ENCODE results near the gene ADAT3. TPM values are rescaled to one million over a fixed set of nuclear protein-coding genes. Genes with fewer than 3 reads are reported as not detected.
A peak's percentile ranks its signal among the peaks of the same experiment; 100 is the strongest.

The ADAT3 gene
- total RNA-seq, 2 experiments from 2014 or later: 7.6 to 9.3 TPM

GRCh38 chr19:1902923-1903322 is 2.3 kb upstream of the ADAT3 start:
- POLR2A ChIA-PET: interaction anchor here (0.6 to 2.1 kb wide), 11 partner anchors 8 to 1388 kb away, joined by 3 to 15 read pairs (median 4); no protein-coding TSS in a partner anchor
- ATAC-seq (ENCODE audit: low read depth) (no peak), DNase-seq (no peak)
- Mint-ChIP-seq H3K4me1 (peaks cover 24% of the 10 kb centered on the region), H3K4me3 (peak overlapping the region; percentile 41), H3K27me3 (no peaks in the 10 kb centered on the region), H3K36me3 (no peaks in the 10 kb centered on the region), H3K9me3 (no peaks in the 10 kb centered on the region), H3K27ac (peak overlapping the region; percentile 25)

DNA sequence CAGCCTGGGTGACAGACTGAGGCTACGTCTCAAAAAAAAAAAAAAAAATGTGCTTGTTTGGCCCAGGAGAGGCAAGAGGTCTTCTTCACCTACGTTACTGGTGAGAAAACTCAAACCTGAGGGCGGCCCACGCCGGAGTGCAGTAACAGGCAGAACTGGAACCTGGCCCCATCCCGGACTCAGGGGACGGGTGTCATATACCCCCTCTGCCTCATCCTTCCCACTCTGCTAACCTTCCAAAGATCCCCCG is 414 bp upstream of the ADAT3 start:
- H3K36me3 Mint-ChIP-seq: no peaks in the 10 kb centered on the region
- peak; percentile 2 for ATAC-seq (ENCODE audit: low read depth)
- peak overlapping the region; percentile 83 for H3K4me3 Mint-ChIP-seq
- no peaks in the 10 kb centered on the region for H3K27me3 Mint-ChIP-seq
- peaks cover 36% of the 10 kb centered on the region for H3K4me1 Mint-ChIP-seq
- no peak for DNase-seq
- H3K27ac Mint-ChIP-seq: peak overlapping the region; percentile 85
- H3K9me3 Mint-ChIP-seq: no peaks in the 10 kb centered on the region
- POLR2A ChIA-PET: interaction anchor here (0.7 to 1.9 kb wide), 4 partner anchors 30 to 757 kb away, joined by 3 to 7 read pairs (median 4); no protein-coding TSS in a partner anchor

- Mint-ChIP-seq H3K9me3 (no peaks in the 10 kb centered on the region), H3K27ac (peak overlapping the region; percentile 82), H3K36me3 (peaks cover 2% of the 10 kb centered on the region), H3K27me3 (no peaks in the 10 kb centered on the region), H3K4me3 (peak overlapping the region; percentile 88), H3K4me1 (peaks cover 42% of the 10 kb centered on the region)
- ATAC-seq (ENCODE audit: low read depth): no peak
- POLR2A ChIA-PET: interaction anchor here (0.6 to 1.7 kb wide), 5 partner anchors 9 to 249 kb away, joined by 3 to 10 read pairs (median 4); no protein-coding TSS in a partner anchor
- no peak for DNase-seq
Observed at GRCh38 chr19:1905863-1906375, 720 bp downstream of the ADAT3 start.

DNA sequence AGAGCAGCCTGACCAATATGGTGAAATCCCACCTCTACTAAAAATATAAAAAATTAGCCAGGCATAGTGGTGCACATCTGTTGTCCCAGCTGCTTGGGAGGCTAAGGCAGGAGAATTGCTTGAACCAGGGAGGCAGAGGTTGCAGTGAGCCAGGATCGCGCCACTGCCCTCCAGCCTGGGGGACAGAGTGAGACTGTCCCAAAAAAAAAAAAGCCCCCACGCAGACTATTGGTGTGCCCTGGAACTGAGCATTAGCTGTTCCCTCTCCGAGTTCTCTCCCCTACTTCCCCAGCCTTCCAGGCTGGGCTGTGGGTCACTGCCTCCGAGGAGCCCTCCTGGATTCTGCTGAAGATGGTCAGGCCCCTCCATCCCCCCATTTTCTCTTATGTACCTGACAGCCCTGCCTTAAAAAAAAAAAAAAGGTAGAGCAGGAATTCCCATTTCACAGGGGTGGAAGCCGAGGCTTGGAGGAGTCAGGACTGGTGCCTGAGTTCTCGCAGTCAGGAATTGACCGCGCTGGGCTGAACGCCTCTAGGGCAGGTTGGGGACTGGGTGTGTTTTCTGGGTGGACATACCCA is 1.9 kb downstream of the ADAT3 start:
- H3K27me3 Mint-ChIP-seq: no peaks in the 10 kb centered on the region
- POLR2A ChIA-PET: no interaction called here
- peaks cover 42% of the 10 kb centered on the region for H3K4me1 Mint-ChIP-seq
- H3K27ac Mint-ChIP-seq: no peak overlapping the region
- no peak for ATAC-seq (ENCODE audit: low read depth)
- no peak overlapping the region for H3K4me3 Mint-ChIP-seq
- H3K36me3 Mint-ChIP-seq: peaks cover 2% of the 10 kb centered on the region
- DNase-seq: no peak
- no peaks in the 10 kb centered on the region for H3K9me3 Mint-ChIP-seq

GRCh38 chr19:1907563-1908363 is 2.6 kb downstream of the ADAT3 start:
- DNase-seq (no peak), ATAC-seq (ENCODE audit: low read depth) (no peak)
- H3K36me3 Mint-ChIP-seq: peaks cover 2% of the 10 kb centered on the region
- POLR2A ChIA-PET: no interaction called here
- peaks cover 40% of the 10 kb centered on the region for H3K4me1 Mint-ChIP-seq
- no peaks in the 10 kb centered on the region for H3K9me3 Mint-ChIP-seq
- H3K27ac Mint-ChIP-seq: no peak overlapping the region
- no peaks in the 10 kb centered on the region for H3K27me3 Mint-ChIP-seq
- H3K4me3 Mint-ChIP-seq: no peak overlapping the region

DNA sequence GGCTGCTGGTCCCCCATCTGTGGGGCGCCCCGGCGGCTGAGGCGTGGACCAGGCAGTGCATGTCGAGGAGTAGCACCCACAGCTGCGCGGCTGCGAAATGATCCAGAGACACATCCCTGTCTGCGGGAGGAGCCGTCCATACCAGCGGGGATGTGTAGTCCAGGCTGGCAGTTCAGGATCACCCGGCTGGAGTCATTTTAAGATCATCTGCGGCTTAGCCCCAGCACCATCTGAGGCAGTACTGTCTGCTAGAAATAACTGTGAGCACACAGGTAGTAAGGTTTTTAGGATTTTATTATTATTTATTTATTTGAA is 3.1 kb downstream of the ADAT3 start:
- peaks cover 36% of the 10 kb centered on the region for H3K4me1 Mint-ChIP-seq
- no peak for ATAC-seq (ENCODE audit: low read depth)
- POLR2A ChIA-PET: interaction anchor here (0.9 kb wide), 1 partner anchor 20 kb away, joined by 3 read pairs; no protein-coding TSS in a partner anchor
- no peak overlapping the region for H3K27ac Mint-ChIP-seq
- H3K9me3 Mint-ChIP-seq: no peaks in the 10 kb centered on the region
- DNase-seq: no peak
- peaks cover 2% of the 10 kb centered on the region for H3K36me3 Mint-ChIP-seq
- H3K4me3 Mint-ChIP-seq: no peak overlapping the region
- H3K27me3 Mint-ChIP-seq: no peaks in the 10 kb centered on the region

DNA sequence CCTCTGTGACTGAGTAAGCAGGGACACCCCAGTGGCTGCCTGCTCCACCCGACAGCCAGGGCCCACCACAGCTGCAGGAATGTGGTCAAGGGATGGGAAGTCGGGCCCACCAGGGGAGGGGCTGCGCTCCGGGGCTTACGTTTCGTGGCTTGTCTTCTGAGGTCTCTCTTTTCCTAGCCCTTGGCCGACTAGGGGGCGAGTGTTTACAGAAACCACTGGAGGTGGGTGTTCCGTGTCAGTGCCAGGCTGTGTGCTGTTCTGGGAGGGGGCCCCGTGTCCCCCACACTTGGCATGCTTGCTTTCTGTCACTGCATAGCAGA is 4.5 kb downstream of the ADAT3 start:
- Mint-ChIP-seq H3K27ac (no peak overlapping the region), H3K27me3 (no peaks in the 10 kb centered on the region), H3K4me3 (peak overlapping the region; percentile 22), H3K36me3 (peaks cover 2% of the 10 kb centered on the region), H3K9me3 (no peaks in the 10 kb centered on the region), H3K4me1 (peaks cover 25% of the 10 kb centered on the region)
- DNase-seq (no peak), ATAC-seq (ENCODE audit: low read depth) (no peak)
- POLR2A ChIA-PET: interaction anchor here (0.6 to 1.0 kb wide), 2 partner anchors 33 to 108 kb away, joined by 3 to 5 read pairs; no protein-coding TSS in a partner anchor

DNA sequence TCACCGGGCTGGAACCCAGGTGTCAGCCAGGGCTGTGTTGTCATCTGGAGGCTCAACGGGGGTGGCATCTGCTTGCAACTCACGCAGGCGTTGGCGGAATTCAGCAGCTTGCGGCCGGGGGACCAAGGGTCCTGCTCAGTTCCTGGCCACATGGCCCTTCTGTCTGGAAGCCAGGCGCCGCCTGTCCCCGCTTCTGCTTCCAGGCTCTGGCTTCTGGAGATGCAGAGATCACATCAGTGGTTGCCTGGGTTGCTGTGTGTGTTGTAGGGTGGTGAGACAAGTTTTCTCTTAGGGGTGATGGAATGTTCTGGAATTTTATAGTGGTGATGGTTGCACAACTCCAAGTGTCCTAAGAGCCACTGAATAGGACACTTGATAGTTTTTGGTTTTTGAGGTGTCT is 5.0 kb downstream of the ADAT3 start:
- H3K4me1 Mint-ChIP-seq: peaks cover 23% of the 10 kb centered on the region
- DNase-seq: no peak
- no peak overlapping the region for H3K4me3 Mint-ChIP-seq
- no peak for ATAC-seq (ENCODE audit: low read depth)
- POLR2A ChIA-PET: interaction anchor here (0.7 kb wide), 1 partner anchor 38 kb away, joined by 5 read pairs; no protein-coding TSS in a partner anchor
- no peaks in the 10 kb centered on the region for H3K27me3 Mint-ChIP-seq
- H3K27ac Mint-ChIP-seq: peak overlapping the region; percentile 43
- peaks cover 2% of the 10 kb centered on the region for H3K36me3 Mint-ChIP-seq
- no peaks in the 10 kb centered on the region for H3K9me3 Mint-ChIP-seq

DNA sequence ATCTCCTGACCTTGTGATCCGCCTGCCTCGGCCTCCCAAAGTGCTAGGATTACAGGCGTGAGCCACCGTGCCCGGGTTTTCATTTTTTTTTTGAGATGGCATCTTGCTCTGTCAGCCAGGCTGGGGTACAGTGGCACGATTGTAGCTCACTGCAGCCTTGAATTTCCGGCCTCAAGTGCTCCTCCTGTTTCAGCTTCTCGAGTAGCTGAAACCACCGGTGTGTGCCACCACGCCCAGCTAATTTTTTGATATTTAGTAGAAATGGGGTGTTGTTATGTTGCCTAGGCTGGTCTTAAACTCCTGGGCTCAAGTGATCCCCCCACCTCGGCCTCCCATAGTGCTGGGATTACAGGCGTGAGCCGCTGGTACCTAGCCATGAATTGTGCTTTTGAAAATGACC is 5.9 kb downstream of the ADAT3 start:
- H3K4me1 Mint-ChIP-seq: peaks cover 18% of the 10 kb centered on the region
- peaks cover 2% of the 10 kb centered on the region for H3K36me3 Mint-ChIP-seq
- no peak overlapping the region for H3K27ac Mint-ChIP-seq
- DNase-seq: no peak
- no peaks in the 10 kb centered on the region for H3K9me3 Mint-ChIP-seq
- H3K4me3 Mint-ChIP-seq: no peak overlapping the region
- POLR2A ChIA-PET: interaction anchor here (0.7 kb wide), 1 partner anchor 39 kb away, joined by 5 read pairs; no protein-coding TSS in a partner anchor
- H3K27me3 Mint-ChIP-seq: no peaks in the 10 kb centered on the region
- ATAC-seq (ENCODE audit: low read depth): no peak

DNA sequence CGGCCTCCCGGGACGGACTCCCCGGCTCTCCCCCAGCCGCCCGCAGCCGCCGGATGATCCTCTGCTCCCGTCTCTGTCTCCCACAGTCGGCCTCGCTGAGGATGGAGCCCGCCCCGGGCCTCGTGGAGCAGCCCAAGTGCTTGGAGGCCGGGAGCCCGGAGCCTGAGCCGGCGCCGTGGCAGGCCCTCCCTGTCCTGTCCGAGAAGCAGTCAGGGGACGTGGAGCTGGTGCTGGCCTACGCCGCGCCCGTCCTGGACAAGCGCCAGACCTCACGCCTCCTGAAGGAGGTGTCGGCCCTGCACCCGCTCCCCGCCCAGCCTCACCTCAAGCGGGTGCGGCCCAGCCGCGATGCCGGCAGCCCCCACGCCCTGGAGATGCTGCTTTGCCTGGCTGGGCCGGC is 6.8 kb downstream of the ADAT3 start:
- Mint-ChIP-seq H3K27me3 (no peaks in the 10 kb centered on the region), H3K4me1 (peaks cover 18% of the 10 kb centered on the region), H3K27ac (no peak overlapping the region), H3K9me3 (no peaks in the 10 kb centered on the region), H3K4me3 (no peak overlapping the region), H3K36me3 (peaks cover 2% of the 10 kb centered on the region)
- DNase-seq (no peak), ATAC-seq (ENCODE audit: low read depth) (no peak)
- POLR2A ChIA-PET: no interaction called here

GRCh38 chr19:1912760-1913505 is 7.7 kb downstream of the ADAT3 start:
- H3K27me3 Mint-ChIP-seq: no peaks in the 10 kb centered on the region
- H3K36me3 Mint-ChIP-seq: peaks cover 2% of the 10 kb centered on the region
- no peak overlapping the region for H3K4me3 Mint-ChIP-seq
- H3K4me1 Mint-ChIP-seq: peaks cover 18% of the 10 kb centered on the region
- no peaks in the 10 kb centered on the region for H3K9me3 Mint-ChIP-seq
- DNase-seq (no peak), ATAC-seq (ENCODE audit: low read depth) (no peak)
- no peak overlapping the region for H3K27ac Mint-ChIP-seq
- POLR2A ChIA-PET: no interaction called here

- H3K9me3 Mint-ChIP-seq: no peaks in the 10 kb centered on the region
- H3K27me3 Mint-ChIP-seq: no peaks in the 10 kb centered on the region
- POLR2A ChIA-PET: interaction anchor here (1.0 kb wide), 1 partner anchor 17 kb away, joined by 3 read pairs; no protein-coding TSS in a partner anchor
- ATAC-seq (ENCODE audit: low read depth): no peak
- no peak overlapping the region for H3K4me3 Mint-ChIP-seq
- peaks cover 6% of the 10 kb centered on the region for H3K36me3 Mint-ChIP-seq
- no peak overlapping the region for H3K27ac Mint-ChIP-seq
- DNase-seq: no peak
- peaks cover 13% of the 10 kb centered on the region for H3K4me1 Mint-ChIP-seq
Observed at GRCh38 chr19:1913781-1914577, 8.8 kb downstream of the ADAT3 start.

DNA sequence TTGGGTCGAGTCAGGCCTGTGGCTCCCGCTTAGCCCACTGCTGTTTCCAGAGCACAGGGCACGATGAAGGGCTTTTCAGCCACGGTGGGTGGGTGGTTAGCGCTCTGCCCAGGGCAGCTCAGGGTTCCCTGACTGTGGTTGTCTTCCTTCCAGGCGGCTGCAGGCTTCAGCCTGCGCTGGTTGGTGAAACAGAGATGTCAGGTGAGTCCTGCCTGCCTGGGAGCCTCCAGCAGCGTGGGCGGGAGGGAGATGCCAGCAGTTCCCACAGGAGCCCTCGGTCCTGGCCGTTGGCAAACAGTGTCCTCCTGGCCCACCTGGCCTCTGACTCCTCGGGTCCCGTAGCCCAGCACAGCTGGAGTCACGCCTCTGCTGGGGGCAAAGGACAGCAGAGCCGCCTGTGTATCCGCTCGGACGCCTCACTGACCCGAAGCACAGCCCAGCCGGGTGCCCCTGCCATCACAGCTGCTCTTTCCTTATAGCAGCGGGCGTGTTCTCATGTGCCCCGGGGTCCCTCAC is 9.7 kb downstream of the ADAT3 start:
- H3K9me3 Mint-ChIP-seq: no peaks in the 10 kb centered on the region

More for the DNA sequence above, 9.7 kb downstream of the ADAT3 start:
- POLR2A ChIA-PET: interaction anchor here (1.0 kb wide), 1 partner anchor 18 kb away, joined by 3 read pairs; no protein-coding TSS in a partner anchor
- Mint-ChIP-seq H3K27me3 (no peaks in the 10 kb centered on the region), H3K27ac (no peak overlapping the region), H3K4me1 (peaks cover 5% of the 10 kb centered on the region), H3K4me3 (no peak overlapping the region), H3K36me3 (peaks cover 6% of the 10 kb centered on the region)
- DNase-seq (no peak), ATAC-seq (ENCODE audit: low read depth) (no peak)

Data from activated naive CD8-positive, alpha-beta T cell treated with anti-CD3 and anti-CD28 coated beads, Interleukin-2, amount 10 ng/mL, durations not matched to agents 7 days and 5 days (primary cell).